Inflammatory macrophage treated with lipopolysaccharide for 1 hour (primary cell): ENCODE results near the gene IGFALS.

Experiments
- DNase-seq, 2 donors: peaks; one replicate each; pipeline ENCODE4 v3.0.0-alpha.2; 2020 to 2022

Gene IGFALS

GRCh38 chr16:1788095-1788707 is 5.3 kb downstream of the IGFALS start:
- DNase-seq, result no peak

- DNase-seq, result no peak
Measured at GRCh38 chr16:1787322-1788094, 6.0 kb downstream of the IGFALS start.

- no peak for DNase-seq
Measured at GRCh38 chr16:1787056-1787321, 6.5 kb downstream of the IGFALS start.

- DNase-seq, result no peak
Measured at GRCh38 chr16:1786242-1787055, 7.1 kb downstream of the IGFALS start.

- DNase-seq, result no peak
Measured at GRCh38 chr16:1785846-1786170, 7.7 kb downstream of the IGFALS start.

GRCh38 chr16:1784977-1785845 is 8.3 kb downstream of the IGFALS start:
- DNase-seq, result no peak

GRCh38 chr16:1782408-1783264 is 10.9 kb downstream of the IGFALS start, which contains the start of the genes NUBP2 and SPSB3:
Gene NUBP2 (plus strand): TSS chr16:1782960. CDS start chr16:1783021, 61 bp downstream.
Gene SPSB3 (minus strand): TSS chr16:1782571. CDS start chr16:1781483, 1,088 bp downstream.
- peak; percentile 99 to 100 for DNase-seq

- DNase-seq, result peak; percentile 14 to 20
Measured at GRCh38 chr16:1781758-1782407, 11.6 kb downstream of the IGFALS start.

GRCh38 chr16:1781254-1781653 is 12.3 kb downstream of the IGFALS start:
- no peak for DNase-seq

- DNase-seq, result no peak
Measured at GRCh38 chr16:1780677-1781072, 12.8 kb downstream of the IGFALS start.

- no peak for DNase-seq
Measured at GRCh38 chr16:1779741-1780676, 13.5 kb downstream of the IGFALS start.

- no peak for DNase-seq
Measured at GRCh38 chr16:1779234-1779701, 14.2 kb downstream of the IGFALS start.

- no peak for DNase-seq
Measured at GRCh38 chr16:1778200-1779179, 15.0 kb downstream of the IGFALS start.

- no peak for DNase-seq
Measured at GRCh38 chr16:1777375-1778199, 15.9 kb downstream of the IGFALS start.

GRCh38 chr16:1776991-1777374 is 16.5 kb downstream of the IGFALS start:
- DNase-seq, result no peak

GRCh38 chr16:1776672-1776955 is 16.9 kb downstream of the IGFALS start:
- no peak for DNase-seq

GRCh38 chr16:1775846-1776671 is 17.4 kb downstream of the IGFALS start:
- DNase-seq, result no peak
